Calu3 (cell line): ENCODE data around the gene MS4A3. TPM values are rescaled to one million over a fixed set of nuclear protein-coding genes. Genes with fewer than 3 reads are reported as not detected.

Source experiments
- BruUV-seq: library from RNA; stranded (reverse); fragments of 400-500 nt; replicated peaks from 2 replicates; lab custom pipeline; 2021; lab: Mats Ljungman, UMichigan
- CTCF ChIA-PET: fragments of 300-600 bp; sonication (Branson Sonifier 250); formaldehyde crosslinking; loops from one replicate; lab custom pipeline; 2022; ENCODE audit warnings: antibody characterized with exemption; lab: Charles Lee
- DNase-seq: peaks from one replicate; pipeline ENCODE4 v3.0.0; 2022
- H3K27ac Mint-ChIP-seq: one replicate; pipeline ENCODE4 v1.8.0; 2022; ENCODE audit warnings: mixed read lengths; ENCODE audit not compliant: unreplicated experiment
- H3K27me3 Mint-ChIP-seq: one replicate; pipeline ENCODE4 v1.8.0; 2022; ENCODE audit warnings: mixed read lengths; ENCODE audit not compliant: unreplicated experiment
- H3K36me3 Mint-ChIP-seq: one replicate; pipeline ENCODE4 v1.8.0; 2022; ENCODE audit warnings: mild to moderate bottlenecking, moderate library complexity, mixed read lengths; ENCODE audit not compliant: insufficient read depth, unreplicated experiment
- H3K4me1 Mint-ChIP-seq: one replicate; pipeline ENCODE4 v1.8.0; 2022; ENCODE audit warnings: mild to moderate bottlenecking, low read depth, mixed read lengths; ENCODE audit not compliant: unreplicated experiment
- H3K4me3 Mint-ChIP-seq: one replicate; pipeline ENCODE4 v1.8.0; 2022; ENCODE audit warnings: mild to moderate bottlenecking, low read depth, moderate library complexity, mixed read lengths; ENCODE audit not compliant: unreplicated experiment
- H3K9me3 Mint-ChIP-seq: one replicate; pipeline ENCODE4 v1.8.0; 2022; ENCODE audit warnings: low read depth, mixed read lengths; ENCODE audit not compliant: unreplicated experiment
- CTCF ChIP-seq: fragments of 200-600 bp; IDR thresholded peaks from one replicate; pipeline ENCODE4 v1.8.0; 2022; ENCODE audit warnings: antibody characterized with exemption; ENCODE audit not compliant: unreplicated experiment
- intact Hi-C: fragments of 100-400 bp; cut with micrococcal nuclease; formaldehyde crosslinking; loops from one replicate; pipeline ENCODE4 v1.10.0; 2022; ENCODE audit not compliant: unreplicated experiment
- total RNA-seq: library from RNA; stranded (reverse); gene quantifications from 2 replicates; pipeline ENCODE4 v1.2.3, GENCODE V29; 2022

Gene MS4A3
- total RNA-seq, 1 experiment from 2014 or later, result not detected

GRCh38 chr11:60077216-60077817, 20.9 kb downstream of the MS4A3 start:
- Mint-ChIP-seq H3K36me3 (no peaks in the 10 kb centered on the region), H3K27me3 (no peaks in the 10 kb centered on the region), H3K4me3 (no peak overlapping the region), H3K27ac (no peak overlapping the region), H3K4me1 (no peaks in the 10 kb centered on the region), H3K9me3 (peaks cover 3% of the 10 kb centered on the region)
- CTCF ChIA-PET, result no interaction called here
- no peak for TF ChIP-seq CTCF
- intact Hi-C loops, result no loop called here
- BruUV-seq, result no TSS peak
- DNase-seq, result no peak

GRCh38 chr11:60077981-60078380, 21.5 kb downstream of the MS4A3 start:
- CTCF ChIA-PET, result interaction anchor here (0.7 kb wide), 1 partner anchor 10 kb away, joined by 3 read pairs; no protein-coding TSS in a partner anchor
- H3K4me1 Mint-ChIP-seq, result no peaks in the 10 kb centered on the region
- no peaks in the 10 kb centered on the region for H3K27me3 Mint-ChIP-seq
- no peak overlapping the region for H3K4me3 Mint-ChIP-seq
- no peak overlapping the region for H3K27ac Mint-ChIP-seq
- no peak for TF ChIP-seq CTCF
- BruUV-seq, result no TSS peak
- no peaks in the 10 kb centered on the region for H3K36me3 Mint-ChIP-seq
- no peak for DNase-seq
- intact Hi-C loops, result no loop called here
- peaks cover 3% of the 10 kb centered on the region for H3K9me3 Mint-ChIP-seq

- H3K27me3 Mint-ChIP-seq, result no peaks in the 10 kb centered on the region
- H3K4me3 Mint-ChIP-seq, result no peak overlapping the region
- no peak for DNase-seq
- intact Hi-C loops, result no loop called here
- H3K9me3 Mint-ChIP-seq, result no peaks in the 10 kb centered on the region
- H3K36me3 Mint-ChIP-seq, result no peaks in the 10 kb centered on the region
- CTCF ChIA-PET, result interaction anchor here (0.7 kb wide), 1 partner anchor 11 kb away, joined by 3 read pairs; no protein-coding TSS in a partner anchor
- TF ChIP-seq CTCF, result no peak
- BruUV-seq, result no TSS peak
- H3K4me1 Mint-ChIP-seq, result no peaks in the 10 kb centered on the region
- no peak overlapping the region for H3K27ac Mint-ChIP-seq
Measured at GRCh38 chr11:60078745-60079144, 22.3 kb downstream of the MS4A3 start.

GRCh38 chr11:60080535-60080934, 24.1 kb downstream of the MS4A3 start:
- TF ChIP-seq CTCF, result no peak
- no peaks in the 10 kb centered on the region for H3K9me3 Mint-ChIP-seq
- CTCF ChIA-PET, result no interaction called here
- no peak for DNase-seq
- BruUV-seq, result no TSS peak
- H3K36me3 Mint-ChIP-seq, result no peaks in the 10 kb centered on the region
- no peak overlapping the region for H3K4me3 Mint-ChIP-seq
- no peak overlapping the region for H3K27ac Mint-ChIP-seq
- no peaks in the 10 kb centered on the region for H3K27me3 Mint-ChIP-seq
- no peaks in the 10 kb centered on the region for H3K4me1 Mint-ChIP-seq
- intact Hi-C loops, result no loop called here
